BLaER1 treated with 17β-estradiol and CSF1 and Interleukin-3, amounts not matched to agents 10 nM and 100 nM (cell line): ENCODE data around the gene TAF4B.

ENCODE experiments used
- H3K27ac ChIP-seq, 11 experiments: shearing (Covaris generic); formaldehyde crosslinking; 2 replicates each; pipeline ENCODE4 v1.8.1; 2022
- H3K27me3 ChIP-seq, 11 experiments: shearing (Covaris generic); formaldehyde crosslinking; 2 replicates each; pipeline ENCODE4 v1.8.1; 2022
- H3K36me3 ChIP-seq, 11 experiments: shearing (Covaris generic); formaldehyde crosslinking; 2 replicates each; pipeline ENCODE4 v1.8.1; 2022
- H3K4me1 ChIP-seq, 10 experiments: shearing (Covaris generic); formaldehyde crosslinking; 2 replicates each; pipeline ENCODE4 v1.8.1; 2022
- H3K4me2 ChIP-seq, 11 experiments: shearing (Covaris generic); formaldehyde crosslinking; 2 replicates each; pipeline ENCODE4 v1.8.1; 2022
- H3K4me3 ChIP-seq, 10 experiments: shearing (Covaris generic); formaldehyde crosslinking; 2 replicates each; pipeline ENCODE4 v1.8.1; 2022
- H3K9ac ChIP-seq, 11 experiments: shearing (Covaris generic); formaldehyde crosslinking; 2 replicates each; pipeline ENCODE4 v1.8.1; 2022
- H3K9me3 ChIP-seq, 11 experiments: shearing (Covaris generic); formaldehyde crosslinking; replicated peaks in 1 of 11; 2 replicates each; pipeline ENCODE4 v1.8.1; 2022
- H4K20me1 ChIP-seq, 11 experiments: shearing (Covaris generic); formaldehyde crosslinking; 2 replicates each; pipeline ENCODE4 v1.8.1; 2022
- Cebpa-rat ChIP-seq, 11 experiments: shearing (Covaris generic); IDR thresholded peaks; 2 replicates each; pipeline ENCODE4 v1.8.1; 2022

Gene TAF4B

DNA sequence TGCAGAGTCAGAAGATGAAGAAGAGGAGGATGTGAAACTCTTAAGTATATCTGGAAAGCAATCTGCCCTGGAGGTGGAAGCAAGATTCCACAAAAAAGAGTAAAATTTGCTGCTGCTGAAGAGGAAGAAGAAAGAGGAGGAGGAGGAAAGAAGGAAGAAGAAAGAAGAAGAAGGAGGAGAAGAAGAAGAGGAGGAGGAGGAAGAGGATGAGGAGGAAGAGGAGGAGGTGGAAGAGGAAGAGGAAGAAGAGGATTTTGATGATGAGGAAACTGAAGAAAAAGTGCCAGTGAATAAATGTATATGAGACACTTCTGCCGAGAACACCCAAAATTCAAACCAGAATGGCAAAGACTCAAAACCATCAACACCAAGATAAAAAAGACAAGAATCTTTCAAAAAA lies 20.9 kb upstream of the TAF4B start:
- Histone ChIP-seq H3K27me3 (no peaks in the 10 kb centered on the region), H3K9ac (no peak overlapping the region), H3K36me3 (no peaks in the 10 kb centered on the region), H3K4me1 (peaks cover 0 to 73% (median 0%) of the 10 kb centered on the region in 10 experiments; a peak in 6 of 20 replicates), H3K4me2 (peak overlapping the region in 2 of 11 experiments; percentile 2 to 26; a peak in 3 of 22 replicates), H3K4me3 (no peak overlapping the region), H4K20me1 (no peaks in the 10 kb centered on the region), H3K27ac (no peak overlapping the region), H3K9me3 (0 out of 22 replicates have a peak, but pooled peaks cover 0 to 4% (median 0%) of the 10 kb centered on the region in 11 experiments)
- no peak for TF ChIP-seq Cebpa-rat (IDR thresholded peaks at IDR 0.05)

DNA sequence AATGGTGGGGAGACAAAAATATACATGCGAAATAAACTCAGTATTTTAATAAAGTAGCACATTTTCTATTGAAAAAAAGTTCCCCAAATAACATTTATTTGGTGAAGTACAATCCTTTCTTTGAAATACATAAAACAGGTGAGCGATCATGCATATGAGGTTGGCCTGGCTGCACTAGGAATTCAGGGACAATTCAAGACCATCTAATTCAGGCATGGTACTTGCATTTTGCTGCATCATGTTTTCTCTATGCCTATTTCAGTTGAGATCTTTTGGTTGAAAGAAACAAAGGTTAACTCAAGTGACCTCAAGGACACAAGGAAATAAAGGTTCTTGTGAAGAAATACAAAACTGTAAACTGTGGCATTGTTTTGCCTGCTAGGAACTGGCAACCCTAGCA lies 19.8 kb upstream of the TAF4B start:
- Histone ChIP-seq H3K9ac (no peak overlapping the region), H3K27ac (no peak overlapping the region), H3K4me3 (no peak overlapping the region), H3K9me3 (0 out of 22 replicates have a peak, but pooled peaks cover 0 to under 1% (median 0%) of the 10 kb centered on the region in 11 experiments), H3K4me2 (no peak overlapping the region), H3K36me3 (no peaks in the 10 kb centered on the region), H3K4me1 (peaks cover 0 to 78% (median 0%) of the 10 kb centered on the region in 10 experiments; a peak in 6 of 20 replicates), H4K20me1 (no peaks in the 10 kb centered on the region), H3K27me3 (no peaks in the 10 kb centered on the region)
- no peak for TF ChIP-seq Cebpa-rat (IDR thresholded peaks at IDR 0.05)

GRCh38 chr18:26207937-26208336 lies 18.3 kb upstream of the TAF4B start:
- H3K9me3 ChIP-seq = no peaks in the 10 kb centered on the region
- peak overlapping the region in 3 of 11 experiments; percentile 8 to 66 (median 44); a peak in 5 of 22 replicates for H3K4me2 ChIP-seq
- H3K27ac ChIP-seq = no peak overlapping the region
- H3K36me3 ChIP-seq = no peaks in the 10 kb centered on the region
- TF ChIP-seq Cebpa-rat (IDR thresholded peaks at IDR 0.05) = no peak
- H3K4me1 ChIP-seq = peaks cover 0 to 75% (median 0%) of the 10 kb centered on the region in 10 experiments; a peak in 6 of 20 replicates
- H3K27me3 ChIP-seq = no peaks in the 10 kb centered on the region
- no peak overlapping the region for H3K4me3 ChIP-seq
- H4K20me1 ChIP-seq = no peaks in the 10 kb centered on the region
- no peak overlapping the region for H3K9ac ChIP-seq

DNA sequence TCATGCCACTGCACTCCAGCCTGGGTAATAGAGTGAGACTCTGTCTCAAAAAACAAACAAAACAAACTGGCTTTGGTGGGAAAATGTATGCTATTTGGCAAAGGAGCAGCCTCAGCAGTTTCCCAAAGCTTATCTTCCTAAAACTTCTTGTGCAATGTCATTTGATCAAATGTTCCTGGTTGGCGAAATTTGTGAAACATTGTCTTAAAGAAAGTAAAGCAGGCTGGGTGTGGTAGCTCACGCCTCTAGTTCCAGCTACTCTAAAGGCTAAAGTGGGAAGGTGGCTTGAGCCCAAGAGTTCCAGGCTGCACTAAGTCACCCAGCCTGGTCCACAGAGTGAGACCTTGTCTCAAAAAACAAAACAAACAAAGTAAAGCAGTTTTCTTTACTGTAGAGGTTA lies 17.3 kb upstream of the TAF4B start:
- H4K20me1 ChIP-seq = no peaks in the 10 kb centered on the region
- peak overlapping the region in 3 of 11 experiments; percentile 20 to 66 (median 44); a peak in 5 of 22 replicates for H3K4me2 ChIP-seq

GRCh38 chr18:26210147-26210546 lies 16.1 kb upstream of the TAF4B start:
- Histone ChIP-seq H3K4me2 (peak overlapping the region in 3 of 11 experiments; percentile 28 to 45 (median 33); a peak in 5 of 22 replicates), H4K20me1 (no peaks in the 10 kb centered on the region), H3K27ac (no peak overlapping the region), H3K9me3 (no peaks in the 10 kb centered on the region), H3K4me1 (peaks cover 0 to 64% (median 0%) of the 10 kb centered on the region in 10 experiments; a peak in 7 of 20 replicates), H3K36me3 (no peaks in the 10 kb centered on the region), H3K27me3 (no peaks in the 10 kb centered on the region), H3K4me3 (no peak overlapping the region), H3K9ac (no peak overlapping the region)
- TF ChIP-seq Cebpa-rat (IDR thresholded peaks at IDR 0.05) = no peak

More for the DNA sequence above, 17.3 kb upstream of the TAF4B start:
- Histone ChIP-seq H3K9me3 (no peaks in the 10 kb centered on the region), H3K4me3 (no peak overlapping the region), H3K4me1 (peaks cover 0 to 64% (median 0%) of the 10 kb centered on the region in 10 experiments; a peak in 6 of 20 replicates), H3K36me3 (no peaks in the 10 kb centered on the region), H3K27ac (no peak overlapping the region), H3K9ac (no peak overlapping the region), H3K27me3 (no peaks in the 10 kb centered on the region)
- no peak for TF ChIP-seq Cebpa-rat (IDR thresholded peaks at IDR 0.05)

- no peaks in the 10 kb centered on the region for H3K9me3 ChIP-seq
- TF ChIP-seq Cebpa-rat (IDR thresholded peaks at IDR 0.05) = no peak
- H3K4me3 ChIP-seq = 0 out of 20 replicates have a peak overlapping the region, but pooled peaks of 1 of the 10 experiments have one; percentile 11
- peak overlapping the region in 3 of 11 experiments; percentile 7 to 48 (median 9); a peak in 3 of 22 replicates for H3K9ac ChIP-seq
- no peaks in the 10 kb centered on the region for H3K27me3 ChIP-seq
- peak overlapping the region in 2 of 11 experiments; percentile 7 to 20; a peak in 1 of 22 replicates for H3K27ac ChIP-seq
- H3K36me3 ChIP-seq = no peaks in the 10 kb centered on the region
- H3K4me1 ChIP-seq = peaks cover 0 to 22% (median 2%) of the 10 kb centered on the region in 10 experiments; a peak in 6 of 20 replicates
- no peaks in the 10 kb centered on the region for H4K20me1 ChIP-seq
- H3K4me2 ChIP-seq = peak overlapping the region in 8 of 11 experiments; percentile 1 to 77 (median 22); a peak in 10 of 22 replicates
Measured at GRCh38 chr18:26215247-26215970, 10.8 kb upstream of the TAF4B start.

DNA sequence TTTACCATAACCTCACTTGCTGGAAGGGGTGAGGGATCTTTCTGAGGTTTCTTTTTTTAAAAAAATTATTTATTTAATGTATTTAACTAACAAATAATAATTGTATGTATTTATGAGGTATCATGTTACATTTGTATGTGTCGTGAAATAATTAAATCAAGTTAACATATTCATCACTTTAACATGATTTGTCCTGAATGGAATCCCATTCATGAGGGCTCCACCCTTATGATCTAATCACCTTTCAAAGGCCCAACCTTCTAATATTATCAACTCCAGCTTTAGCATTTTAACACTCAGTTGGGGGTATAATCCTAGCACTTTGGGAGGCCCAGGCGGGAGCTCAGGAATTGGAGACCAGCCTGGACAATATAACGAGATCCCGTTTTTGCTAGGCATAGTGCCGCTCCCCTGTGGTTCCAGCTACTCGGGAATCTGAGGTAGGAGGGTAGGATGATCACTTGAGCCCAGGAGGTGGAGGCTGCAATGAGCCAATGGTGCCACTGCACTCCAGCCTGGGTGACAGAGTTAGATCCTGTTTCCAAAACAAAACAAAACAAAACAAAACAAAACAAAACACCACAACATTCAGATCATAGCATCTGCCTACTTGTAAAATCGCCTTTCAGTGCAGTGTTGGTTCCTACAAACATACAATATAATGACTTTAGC lies 1.1 kb upstream of the TAF4B start:
- Histone ChIP-seq H3K9me3 (no peaks in the 10 kb centered on the region), H4K20me1 (peaks cover 0 to 33% (median 15%) of the 10 kb centered on the region in 11 experiments; a peak in 9 of 22 replicates), H3K9ac (no peak overlapping the region; a peak in 3 of 22 replicates), H3K27me3 (no peaks in the 10 kb centered on the region), H3K4me3 (no peak overlapping the region), H3K4me2 (peak overlapping the region in 7 of 11 experiments; percentile 78 to 99 (median 86); a peak in 9 of 22 replicates), H3K36me3 (no peaks in the 10 kb centered on the region), H3K4me1 (peaks cover 16 to 33% (median 26%) of the 10 kb centered on the region in 10 experiments), H3K27ac (peak overlapping the region in 3 of 11 experiments; percentile 86 to 93 (median 86); a peak in 5 of 22 replicates)
- no peak for TF ChIP-seq Cebpa-rat (IDR thresholded peaks at IDR 0.05)

GRCh38 chr18:26225915-26226228 lies 373 bp upstream of the TAF4B start:
- Histone ChIP-seq H3K9ac (peak overlapping the region; percentile 83 to 96 (median 91)), H4K20me1 (peaks cover 0 to 38% (median 15%) of the 10 kb centered on the region in 11 experiments; a peak in 9 of 22 replicates), H3K27ac (peak overlapping the region; percentile 49 to 94 (median 89); a peak in 20 of 22 replicates), H3K9me3 (peaks cover 0 to 5% (median 0%) of the 10 kb centered on the region in 11 experiments; a peak in 3 of 22 replicates), H3K27me3 (no peaks in the 10 kb centered on the region), H3K4me1 (peaks cover 16 to 33% (median 26%) of the 10 kb centered on the region in 10 experiments), H3K4me2 (peak overlapping the region; percentile 78 to 99 (median 89)), H3K36me3 (peaks cover 0 to 6% (median 0%) of the 10 kb centered on the region in 11 experiments; a peak in 4 of 22 replicates), H3K4me3 (peak overlapping the region; percentile 82 to 98 (median 90))
- no peak for TF ChIP-seq Cebpa-rat (IDR thresholded peaks at IDR 0.05)
